ENCODE data around the gene TMEM240. TPM values are rescaled to one million over a fixed set of nuclear protein-coding genes. Genes with fewer than 3 reads are reported as not detected.

TMEM240 gene
- total RNA-seq, 2 experiments from 2014 or later: 0.76 to 2.1 TPM

GRCh38 chr1:1550591-1551432, 10.4 kb upstream of the TMEM240 start:
- peaks cover 28% of the 10 kb centered on the region; the same call in 1 of the 2 replicates for H3K36me3 ChIP-seq (ENCODE audit: insufficient read depth, low read length)
- no TSS peak for BruUV-seq (replicated peaks)
- H2AFZ ChIP-seq (ENCODE audit: low read length): no peak overlapping the region
- no peak overlapping the region for H3K27ac ChIP-seq (ENCODE audit: low read depth, low read length, poor library complexity, severe bottlenecking)
- CTCF ChIA-PET (ENCODE audit: unreplicated experiment): no interaction called here
- no peak overlapping the region for H3K4me3 ChIP-seq (ENCODE audit: low read depth, low read length, poor library complexity, severe bottlenecking)
- no peaks in the 10 kb centered on the region for H3K9me3 ChIP-seq (ENCODE audit: low read length)
- no peaks in the 10 kb centered on the region for H3K4me1 ChIP-seq (ENCODE audit: insufficient read depth, low read length, poor library complexity, severe bottlenecking)
- intact Hi-C loops (cut with micrococcal nuclease; ENCODE audit: unreplicated experiment): no loop called here
- H4K20me1 ChIP-seq (ENCODE audit: insufficient read depth, low read length): no peaks in the 10 kb centered on the region
- no peaks in the 10 kb centered on the region for H3K9me2 ChIP-seq (ENCODE audit: insufficient read depth, low read length)
- POLR2A ChIA-PET: no interaction called here
- no peak overlapping the region for H3K4me2 ChIP-seq (ENCODE audit: low read length)
- no peaks in the 10 kb centered on the region for H3K79me2 ChIP-seq (ENCODE audit: insufficient read depth, low read depth, low read length)
- DNase-seq (ENCODE audit: low spot score): no peak
- TF ChIP-seq CTCF (conservative IDR thresholded peaks at IDR 0.05; ENCODE audit: low read length): peak; percentile 55; the same call in 1 of the 2 replicates
- no peak for TF ChIP-seq EZH2phosphoT487 (IDR thresholded peaks at IDR 0.05; ENCODE audit: borderline replicate concordance, low read depth, low read length)

- H3K36me3 ChIP-seq (ENCODE audit: insufficient read depth, low read length): peaks cover 23% of the 10 kb centered on the region; the same call in 1 of the 2 replicates
- H3K27ac ChIP-seq (ENCODE audit: low read depth, low read length, poor library complexity, severe bottlenecking): no peak overlapping the region
- ChIA-PET POLR2A (no interaction called here), CTCF (ENCODE audit: unreplicated experiment) (no interaction called here)
- no peak for TF ChIP-seq EZH2phosphoT487 (IDR thresholded peaks at IDR 0.05; ENCODE audit: borderline replicate concordance, low read depth, low read length)
- no peak for TF ChIP-seq CTCF (conservative IDR thresholded peaks at IDR 0.05; ENCODE audit: low read length)
- BruUV-seq (replicated peaks): no TSS peak
- H4K20me1 ChIP-seq (ENCODE audit: insufficient read depth, low read length): no peaks in the 10 kb centered on the region
- H3K9me2 ChIP-seq (ENCODE audit: insufficient read depth, low read length): no peaks in the 10 kb centered on the region
- no peak for DNase-seq (ENCODE audit: low spot score)
- intact Hi-C loops (cut with micrococcal nuclease; ENCODE audit: unreplicated experiment): no loop called here
- no peaks in the 10 kb centered on the region for H3K79me2 ChIP-seq (ENCODE audit: insufficient read depth, low read depth, low read length)
- H3K4me3 ChIP-seq (ENCODE audit: low read depth, low read length, poor library complexity, severe bottlenecking): no peak overlapping the region
- H3K9me3 ChIP-seq (ENCODE audit: low read length): no peaks in the 10 kb centered on the region
- H3K4me1 ChIP-seq (ENCODE audit: insufficient read depth, low read length, poor library complexity, severe bottlenecking): no peaks in the 10 kb centered on the region
- H3K4me2 ChIP-seq (ENCODE audit: low read length): no peak overlapping the region
- no peak overlapping the region for H2AFZ ChIP-seq (ENCODE audit: low read length)
Measured at GRCh38 chr1:1550087-1550486, 9.7 kb upstream of the TMEM240 start.

GRCh38 chr1:1548591-1548990, 8.2 kb upstream of the TMEM240 start:
- CTCF ChIA-PET (ENCODE audit: unreplicated experiment): no interaction called here
- TF ChIP-seq EZH2phosphoT487 (IDR thresholded peaks at IDR 0.05; ENCODE audit: borderline replicate concordance, low read depth, low read length) (no peak), CTCF (conservative IDR thresholded peaks at IDR 0.05; ENCODE audit: low read length) (no peak)
- intact Hi-C loops (cut with micrococcal nuclease; ENCODE audit: unreplicated experiment): no loop called here
- no TSS peak for BruUV-seq (replicated peaks)
- Histone ChIP-seq H3K27ac (ENCODE audit: low read depth, low read length, poor library complexity, severe bottlenecking) (no peak overlapping the region), H3K36me3 (ENCODE audit: insufficient read depth, low read length) (peaks cover 31% of the 10 kb centered on the region; the same call in 1 of the 2 replicates), H4K20me1 (ENCODE audit: insufficient read depth, low read length) (no peaks in the 10 kb centered on the region), H3K9me2 (ENCODE audit: insufficient read depth, low read length) (no peaks in the 10 kb centered on the region), H3K4me2 (ENCODE audit: low read length) (no peak overlapping the region), H3K4me3 (ENCODE audit: low read depth, low read length, poor library complexity, severe bottlenecking) (no peak overlapping the region), H3K4me1 (ENCODE audit: insufficient read depth, low read length, poor library complexity, severe bottlenecking) (no peaks in the 10 kb centered on the region), H3K79me2 (ENCODE audit: insufficient read depth, low read depth, low read length) (no peaks in the 10 kb centered on the region), H2AFZ (ENCODE audit: low read length) (no peak overlapping the region), H3K9me3 (ENCODE audit: low read length) (no peaks in the 10 kb centered on the region)
- POLR2A ChIA-PET: interaction anchor here (0.7 kb wide), 1 partner anchor 12 kb away, joined by 3 read pairs; no protein-coding TSS in a partner anchor
- DNase-seq (ENCODE audit: low spot score): no peak
